ENCODE results near the gene MAP3K7. TPM values are rescaled to one million over a fixed set of nuclear protein-coding genes. Genes with fewer than 3 reads are reported as not detected.

MAP3K7 gene
- total RNA-seq, 1 donor from 2014 or later, result 23.0 TPM

- H3K27me3 ChIP-seq (ENCODE audit: control insufficient read depth in 3 of 3, insufficient read depth in 3 of 3, low read length in 3 of 3), result no peaks in the 10 kb centered on the region
- no peaks in the 10 kb centered on the region for H3K4me1 ChIP-seq (ENCODE audit: control insufficient read depth in 3 of 3, insufficient read depth in 3 of 3, low read length in 3 of 3)
- peaks cover 16 to 46% (median 45%) of the 10 kb centered on the region in 3 donors for H3K36me3 ChIP-seq (ENCODE audit: control insufficient read depth in 3 of 3, insufficient read depth in 3 of 3, low read length in 3 of 3)
- no peaks in the 10 kb centered on the region for H3K9me3 ChIP-seq (ENCODE audit: control insufficient read depth in 3 of 3, low read length in 3 of 3)
- no peak overlapping the region for H3K27ac ChIP-seq (ENCODE audit: low read depth, low read length)
- no peak overlapping the region for H3K4me3 ChIP-seq (ENCODE audit: low read length in 3 of 3)
- H3K9ac ChIP-seq (ENCODE audit: low read depth in 1 of 3, low read length in 3 of 3), result no peak overlapping the region
These were observed 29.9 kb downstream of the MAP3K7 start for GRCh38 chr6:90557006-90557405.

- H3K27ac ChIP-seq (ENCODE audit: low read depth, low read length), result no peak overlapping the region
- no peaks in the 10 kb centered on the region for H3K4me1 ChIP-seq (ENCODE audit: control insufficient read depth in 3 of 3, insufficient read depth in 3 of 3, low read length in 3 of 3)
- no peak overlapping the region for H3K9ac ChIP-seq (ENCODE audit: low read depth in 1 of 3, low read length in 3 of 3)
- H3K36me3 ChIP-seq (ENCODE audit: control insufficient read depth in 3 of 3, insufficient read depth in 3 of 3, low read length in 3 of 3), result peaks cover 17 to 46% (median 44%) of the 10 kb centered on the region in 3 donors
- no peaks in the 10 kb centered on the region for H3K27me3 ChIP-seq (ENCODE audit: control insufficient read depth in 3 of 3, insufficient read depth in 3 of 3, low read length in 3 of 3)
- no peak overlapping the region for H3K4me3 ChIP-seq (ENCODE audit: low read length in 3 of 3)
- H3K9me3 ChIP-seq (ENCODE audit: control insufficient read depth in 3 of 3, low read length in 3 of 3), result no peaks in the 10 kb centered on the region
These were observed 38.9 kb downstream of the MAP3K7 start for GRCh38 chr6:90547991-90548390.

DNA sequence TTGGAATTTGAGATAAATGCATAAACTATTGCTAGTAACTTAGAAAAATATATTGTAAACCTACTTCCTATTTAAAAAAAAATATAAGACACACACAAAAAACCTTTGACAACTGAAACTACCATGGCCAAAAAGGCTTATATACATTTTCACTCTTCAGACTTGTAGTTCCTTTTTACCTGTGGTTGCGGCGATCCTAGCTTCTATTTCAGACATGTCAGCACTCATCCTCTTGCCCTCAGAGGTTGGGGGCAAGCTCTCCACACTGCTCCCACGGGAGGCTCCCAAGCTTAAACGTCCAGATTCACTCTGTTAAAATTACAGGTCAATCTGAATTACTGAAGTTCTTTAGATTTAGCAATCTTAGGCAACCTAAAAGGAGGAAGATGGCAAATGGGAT, 39.8 kb downstream of the MAP3K7 start:
- Histone ChIP-seq H3K4me1 (ENCODE audit: control insufficient read depth in 3 of 3, insufficient read depth in 3 of 3, low read length in 3 of 3) (no peaks in the 10 kb centered on the region), H3K27me3 (ENCODE audit: control insufficient read depth in 3 of 3, insufficient read depth in 3 of 3, low read length in 3 of 3) (no peaks in the 10 kb centered on the region), H3K36me3 (ENCODE audit: control insufficient read depth in 3 of 3, insufficient read depth in 3 of 3, low read length in 3 of 3) (peaks cover 13 to 44% (median 35%) of the 10 kb centered on the region in 3 donors), H3K9ac (ENCODE audit: low read depth in 1 of 3, low read length in 3 of 3) (no peak overlapping the region), H3K9me3 (ENCODE audit: control insufficient read depth in 3 of 3, low read length in 3 of 3) (no peaks in the 10 kb centered on the region), H3K27ac (ENCODE audit: low read depth, low read length) (no peak overlapping the region), H3K4me3 (ENCODE audit: low read length in 3 of 3) (no peak overlapping the region)

GRCh38 chr6:90545448-90545847, 41.4 kb downstream of the MAP3K7 start:
- Histone ChIP-seq H3K36me3 (ENCODE audit: control insufficient read depth in 3 of 3, insufficient read depth in 3 of 3, low read length in 3 of 3) (peaks cover 13 to 41% (median 35%) of the 10 kb centered on the region in 3 donors), H3K9ac (ENCODE audit: low read depth in 1 of 3, low read length in 3 of 3) (no peak overlapping the region), H3K27ac (ENCODE audit: low read depth, low read length) (no peak overlapping the region), H3K27me3 (ENCODE audit: control insufficient read depth in 3 of 3, insufficient read depth in 3 of 3, low read length in 3 of 3) (no peaks in the 10 kb centered on the region), H3K4me3 (ENCODE audit: low read length in 3 of 3) (no peak overlapping the region), H3K9me3 (ENCODE audit: control insufficient read depth in 3 of 3, low read length in 3 of 3) (no peaks in the 10 kb centered on the region), H3K4me1 (ENCODE audit: control insufficient read depth in 3 of 3, insufficient read depth in 3 of 3, low read length in 3 of 3) (no peaks in the 10 kb centered on the region)

DNA sequence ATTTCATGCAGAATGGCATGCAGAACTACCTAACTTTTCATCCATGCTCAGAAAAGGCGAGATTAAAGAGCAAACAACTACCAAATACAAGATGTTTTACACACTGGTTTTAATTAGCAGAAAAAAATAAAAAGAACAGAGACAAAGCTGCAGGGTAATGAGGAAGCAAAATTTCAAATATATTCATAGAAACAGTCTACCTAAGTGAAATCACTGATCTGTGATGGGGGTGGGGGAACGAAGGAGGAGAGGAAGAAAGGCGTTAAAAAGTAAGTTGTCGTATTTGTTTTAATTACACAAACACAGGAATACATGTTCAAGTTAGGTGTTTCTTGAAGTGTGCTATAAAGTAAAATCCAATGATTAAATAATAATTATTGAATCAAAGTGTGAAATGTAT, 42.1 kb downstream of the MAP3K7 start:
- Histone ChIP-seq H3K9me3 (ENCODE audit: control insufficient read depth in 3 of 3, low read length in 3 of 3) (no peaks in the 10 kb centered on the region), H3K27ac (ENCODE audit: low read depth, low read length) (no peak overlapping the region), H3K9ac (ENCODE audit: low read depth in 1 of 3, low read length in 3 of 3) (no peak overlapping the region), H3K4me3 (ENCODE audit: low read length in 3 of 3) (no peak overlapping the region), H3K36me3 (ENCODE audit: control insufficient read depth in 3 of 3, insufficient read depth in 3 of 3, low read length in 3 of 3) (peaks cover 13 to 41% (median 31%) of the 10 kb centered on the region in 3 donors), H3K27me3 (ENCODE audit: control insufficient read depth in 3 of 3, insufficient read depth in 3 of 3, low read length in 3 of 3) (no peaks in the 10 kb centered on the region), H3K4me1 (ENCODE audit: control insufficient read depth in 3 of 3, insufficient read depth in 3 of 3, low read length in 3 of 3) (no peaks in the 10 kb centered on the region)

DNA sequence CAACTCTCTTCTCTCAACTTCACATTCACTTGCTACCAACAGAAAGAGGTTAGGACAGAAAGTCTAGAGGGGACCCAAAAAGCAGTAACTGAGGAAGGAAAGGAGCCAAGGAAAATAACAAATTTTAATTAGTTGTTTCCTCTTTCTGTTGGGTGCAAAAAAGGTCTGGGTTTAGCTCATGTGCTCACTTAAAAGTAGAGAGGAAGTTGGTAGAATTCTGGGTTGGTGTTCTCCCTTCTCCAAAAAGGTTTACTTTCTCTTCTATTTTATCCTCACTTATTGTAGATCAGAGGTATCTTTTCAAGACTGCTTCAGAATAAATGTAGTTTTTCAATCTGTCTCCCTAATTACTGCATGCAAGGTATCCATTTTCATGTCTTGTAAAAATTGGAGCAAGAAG, 42.8 kb downstream of the MAP3K7 start:
- no peaks in the 10 kb centered on the region for H3K9me3 ChIP-seq (ENCODE audit: control insufficient read depth in 3 of 3, low read length in 3 of 3)
- no peak overlapping the region for H3K27ac ChIP-seq (ENCODE audit: low read depth, low read length)
- H3K27me3 ChIP-seq (ENCODE audit: control insufficient read depth in 3 of 3, insufficient read depth in 3 of 3, low read length in 3 of 3), result no peaks in the 10 kb centered on the region
- H3K36me3 ChIP-seq (ENCODE audit: control insufficient read depth in 3 of 3, insufficient read depth in 3 of 3, low read length in 3 of 3), result peaks cover 11 to 35% (median 28%) of the 10 kb centered on the region in 3 donors
- H3K4me3 ChIP-seq (ENCODE audit: low read length in 3 of 3), result no peak overlapping the region
- H3K9ac ChIP-seq (ENCODE audit: low read depth in 1 of 3, low read length in 3 of 3), result no peak overlapping the region
- no peaks in the 10 kb centered on the region for H3K4me1 ChIP-seq (ENCODE audit: control insufficient read depth in 3 of 3, insufficient read depth in 3 of 3, low read length in 3 of 3)

- Histone ChIP-seq H3K27me3 (ENCODE audit: control insufficient read depth in 3 of 3, insufficient read depth in 3 of 3, low read length in 3 of 3) (no peaks in the 10 kb centered on the region), H3K4me3 (ENCODE audit: low read length in 3 of 3) (no peak overlapping the region), H3K9ac (ENCODE audit: low read depth in 1 of 3, low read length in 3 of 3) (no peak overlapping the region), H3K36me3 (ENCODE audit: control insufficient read depth in 3 of 3, insufficient read depth in 3 of 3, low read length in 3 of 3) (peaks cover 8 to 22% (median 19%) of the 10 kb centered on the region in 3 donors), H3K4me1 (ENCODE audit: control insufficient read depth in 3 of 3, insufficient read depth in 3 of 3, low read length in 3 of 3) (no peaks in the 10 kb centered on the region), H3K9me3 (ENCODE audit: control insufficient read depth in 3 of 3, low read length in 3 of 3) (no peaks in the 10 kb centered on the region), H3K27ac (ENCODE audit: low read depth, low read length) (no peak overlapping the region)
These were observed 45.7 kb downstream of the MAP3K7 start for GRCh38 chr6:90541221-90541620.

- Histone ChIP-seq H3K4me3 (ENCODE audit: low read length in 3 of 3) (no peak overlapping the region), H3K4me1 (ENCODE audit: control insufficient read depth in 3 of 3, insufficient read depth in 3 of 3, low read length in 3 of 3) (no peaks in the 10 kb centered on the region), H3K27me3 (ENCODE audit: control insufficient read depth in 3 of 3, insufficient read depth in 3 of 3, low read length in 3 of 3) (no peaks in the 10 kb centered on the region), H3K9ac (ENCODE audit: low read depth in 1 of 3, low read length in 3 of 3) (no peak overlapping the region), H3K27ac (ENCODE audit: low read depth, low read length) (no peak overlapping the region), H3K9me3 (ENCODE audit: control insufficient read depth in 3 of 3, low read length in 3 of 3) (no peaks in the 10 kb centered on the region), H3K36me3 (ENCODE audit: control insufficient read depth in 3 of 3, insufficient read depth in 3 of 3, low read length in 3 of 3) (peaks cover 1 to 10% (median 7%) of the 10 kb centered on the region in 3 donors)
These were observed 48.4 kb downstream of the MAP3K7 start for GRCh38 chr6:90538278-90539046.

- Histone ChIP-seq H3K4me1 (ENCODE audit: control insufficient read depth in 3 of 3, insufficient read depth in 3 of 3, low read length in 3 of 3) (no peaks in the 10 kb centered on the region), H3K27me3 (ENCODE audit: control insufficient read depth in 3 of 3, insufficient read depth in 3 of 3, low read length in 3 of 3) (no peaks in the 10 kb centered on the region), H3K9ac (ENCODE audit: low read depth in 1 of 3, low read length in 3 of 3) (no peak overlapping the region), H3K9me3 (ENCODE audit: control insufficient read depth in 3 of 3, low read length in 3 of 3) (no peaks in the 10 kb centered on the region), H3K27ac (ENCODE audit: low read depth, low read length) (no peak overlapping the region), H3K4me3 (ENCODE audit: low read length in 3 of 3) (no peak overlapping the region), H3K36me3 (ENCODE audit: control insufficient read depth in 3 of 3, insufficient read depth in 3 of 3, low read length in 3 of 3) (peaks cover 7 to 12% (median 8%) of the 10 kb centered on the region in 3 donors)
These were observed 49.1 kb downstream of the MAP3K7 start for GRCh38 chr6:90537723-90538258.

DNA sequence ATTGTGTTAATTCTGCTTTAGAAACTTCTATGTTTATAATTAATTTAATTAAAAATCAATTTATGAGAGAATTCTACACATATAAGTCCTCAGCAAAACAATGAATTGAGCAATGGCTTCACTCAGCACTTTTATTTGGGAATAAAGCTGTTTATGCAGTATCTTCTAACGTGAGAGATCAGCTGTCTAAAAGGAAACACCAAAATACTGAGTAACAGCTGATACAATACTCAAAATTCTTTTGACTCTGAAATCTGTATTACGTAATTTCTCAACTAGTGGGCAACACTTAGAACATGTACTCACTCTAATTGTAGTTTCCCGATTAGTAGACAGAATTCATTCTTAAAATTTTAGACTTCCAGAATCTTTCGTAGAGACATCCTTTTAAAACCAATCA, 49.8 kb downstream of the MAP3K7 start:
- no peak overlapping the region for H3K27ac ChIP-seq (ENCODE audit: low read depth, low read length)
- H3K4me3 ChIP-seq (ENCODE audit: low read length in 3 of 3), result no peak overlapping the region
- H3K27me3 ChIP-seq (ENCODE audit: control insufficient read depth in 3 of 3, insufficient read depth in 3 of 3, low read length in 3 of 3), result no peaks in the 10 kb centered on the region
- no peaks in the 10 kb centered on the region for H3K4me1 ChIP-seq (ENCODE audit: control insufficient read depth in 3 of 3, insufficient read depth in 3 of 3, low read length in 3 of 3)
- H3K9ac ChIP-seq (ENCODE audit: low read depth in 1 of 3, low read length in 3 of 3), result no peak overlapping the region
- peaks cover 6 to 12% (median 7%) of the 10 kb centered on the region in 3 donors for H3K36me3 ChIP-seq (ENCODE audit: control insufficient read depth in 3 of 3, insufficient read depth in 3 of 3, low read length in 3 of 3)
- H3K9me3 ChIP-seq (ENCODE audit: control insufficient read depth in 3 of 3, low read length in 3 of 3), result no peaks in the 10 kb centered on the region
